GM18861 (cell line): Measurements from ENCODE around the gene LHX3.

ENCODE experiments used
- ATAC-seq: cut with Tn5 transposase; IDR thresholded peaks from one replicate; pipeline ENCODE4 v1.9.1; 2021; ENCODE audit not compliant: unreplicated experiment

Gene LHX3

GRCh38 chr9:136193891-136194279 lies 11.0 kb downstream of the LHX3 start:
- no peak for ATAC-seq

GRCh38 chr9:136193127-136193890 lies 11.6 kb downstream of the LHX3 start:
- no peak for ATAC-seq

- no peak for ATAC-seq
Observed at GRCh38 chr9:136192289-136193126, 12.4 kb downstream of the LHX3 start.

GRCh38 chr9:136191960-136192286 lies 13.0 kb downstream of the LHX3 start:
- no peak for ATAC-seq

GRCh38 chr9:136191099-136191959 lies 13.6 kb downstream of the LHX3 start:
- ATAC-seq = no peak

- ATAC-seq = no peak
Observed at GRCh38 chr9:136190656-136191055, 14.3 kb downstream of the LHX3 start.

- ATAC-seq = no peak
Observed at GRCh38 chr9:136190237-136190601, 14.7 kb downstream of the LHX3 start.

- ATAC-seq = no peak
Observed at GRCh38 chr9:136189394-136190236, 15.3 kb downstream of the LHX3 start.

GRCh38 chr9:136187683-136188586 lies 17.0 kb downstream of the LHX3 start:
- no peak for ATAC-seq

GRCh38 chr9:136187197-136187596 lies 17.7 kb downstream of the LHX3 start:
- ATAC-seq = no peak

GRCh38 chr9:136186386-136186785 lies 18.5 kb downstream of the LHX3 start:
- ATAC-seq = no peak

- ATAC-seq = no peak
Observed at GRCh38 chr9:136185596-136186366, 19.1 kb downstream of the LHX3 start.

- no peak for ATAC-seq
Observed at GRCh38 chr9:136185066-136185465, 19.9 kb downstream of the LHX3 start.

- ATAC-seq = no peak
Observed at GRCh38 chr9:136182850-136183422, 22.0 kb downstream of the LHX3 start.

- ATAC-seq = no peak
Observed at GRCh38 chr9:136182420-136182787, 22.5 kb downstream of the LHX3 start.

GRCh38 chr9:136181784-136182419 lies 23.0 kb downstream of the LHX3 start:
- ATAC-seq = no peak

- ATAC-seq = no peak
Observed at GRCh38 chr9:136180586-136180985, 24.3 kb downstream of the LHX3 start.

GRCh38 chr9:136179761-136180160 lies 25.2 kb downstream of the LHX3 start:
- ATAC-seq = no peak
